NCI-H146 treated with DMSO at 0.1 percent for 48 hours (cell line): ENCODE data around the gene UGT1A5.
"Not testable (repeated sequence)": the region's sequence is repeated elsewhere in the genome, so short reads cannot be mapped to it uniquely, and the experiment has no call there.

Experiments used
- DNase-seq: peaks from one replicate; lab custom pipeline; 2025; ENCODE audit not compliant: unreplicated experiment; lab: John Stamatoyannopoulos, UW

The UGT1A5 gene

DNA sequence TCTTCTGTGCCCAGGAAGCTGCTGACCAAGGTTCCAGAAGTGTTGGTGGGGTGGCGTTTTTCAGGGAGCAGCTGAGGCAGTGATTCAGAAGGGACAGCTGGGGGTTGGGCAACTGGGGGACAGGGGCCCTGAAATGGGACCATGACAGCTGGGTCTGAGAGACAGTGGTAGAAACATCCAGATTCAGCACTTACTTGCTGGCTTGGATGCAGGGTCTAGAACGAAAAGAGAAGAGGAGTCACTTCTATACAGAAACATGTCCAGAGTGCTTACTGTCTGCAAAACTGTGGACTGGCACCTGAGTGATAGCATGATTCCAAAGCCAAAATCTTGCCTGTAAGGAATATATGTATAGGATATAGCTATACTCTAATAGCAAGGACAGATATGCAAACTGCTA lies 33.1 kb downstream of the UGT1A5 start:
- not testable (repeated sequence) for DNase-seq

DNA sequence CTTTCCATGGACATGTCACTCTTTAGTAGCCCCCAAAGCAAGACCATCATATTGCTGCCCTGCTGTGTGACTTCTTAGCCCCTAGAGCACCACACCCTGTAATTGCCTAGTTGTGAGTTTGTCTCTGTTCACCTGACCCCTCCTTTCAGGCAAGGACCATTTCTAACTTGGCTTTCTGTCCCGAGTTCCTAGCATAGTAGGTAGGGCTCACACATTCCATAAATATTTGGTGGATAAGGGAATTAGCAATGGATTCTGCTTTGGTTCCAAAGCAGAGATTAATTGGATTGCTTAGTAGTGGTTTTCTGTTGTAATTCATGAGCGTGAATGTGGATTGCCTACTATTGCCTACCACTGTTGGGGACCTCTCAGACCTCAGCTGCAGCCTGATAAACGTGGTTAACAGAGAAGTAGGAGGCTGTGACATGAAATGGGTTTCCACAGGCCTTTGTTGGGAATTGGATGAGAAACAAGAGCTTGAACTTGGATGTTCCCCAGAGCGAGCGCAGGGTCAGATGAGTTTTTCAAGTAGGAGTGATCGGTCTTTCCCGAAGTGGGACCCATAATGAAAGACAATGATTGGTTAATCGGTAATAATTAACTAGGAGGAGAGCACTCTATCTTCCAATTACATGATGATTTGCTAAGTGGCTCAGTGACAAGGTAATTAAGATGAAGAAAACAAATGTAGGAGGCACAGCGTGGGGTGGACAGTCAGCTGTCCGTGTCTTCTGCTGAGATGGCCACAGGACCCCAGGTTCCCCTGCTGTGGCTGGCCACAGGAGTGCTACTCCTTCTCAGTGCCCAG lies 34.0 kb downstream of the UGT1A5 start:
- DNase-seq, result no peak

- DNase-seq, result no peak
Observed at GRCh38 chr2:233747283-233747544, 34.5 kb downstream of the UGT1A5 start.

- not testable (repeated sequence) for DNase-seq
Observed at GRCh38 chr2:233750689-233751088, 38.0 kb downstream of the UGT1A5 start.

GRCh38 chr2:233751212-233752009 lies 38.7 kb downstream of the UGT1A5 start:
- DNase-seq, result not testable (repeated sequence)

DNA sequence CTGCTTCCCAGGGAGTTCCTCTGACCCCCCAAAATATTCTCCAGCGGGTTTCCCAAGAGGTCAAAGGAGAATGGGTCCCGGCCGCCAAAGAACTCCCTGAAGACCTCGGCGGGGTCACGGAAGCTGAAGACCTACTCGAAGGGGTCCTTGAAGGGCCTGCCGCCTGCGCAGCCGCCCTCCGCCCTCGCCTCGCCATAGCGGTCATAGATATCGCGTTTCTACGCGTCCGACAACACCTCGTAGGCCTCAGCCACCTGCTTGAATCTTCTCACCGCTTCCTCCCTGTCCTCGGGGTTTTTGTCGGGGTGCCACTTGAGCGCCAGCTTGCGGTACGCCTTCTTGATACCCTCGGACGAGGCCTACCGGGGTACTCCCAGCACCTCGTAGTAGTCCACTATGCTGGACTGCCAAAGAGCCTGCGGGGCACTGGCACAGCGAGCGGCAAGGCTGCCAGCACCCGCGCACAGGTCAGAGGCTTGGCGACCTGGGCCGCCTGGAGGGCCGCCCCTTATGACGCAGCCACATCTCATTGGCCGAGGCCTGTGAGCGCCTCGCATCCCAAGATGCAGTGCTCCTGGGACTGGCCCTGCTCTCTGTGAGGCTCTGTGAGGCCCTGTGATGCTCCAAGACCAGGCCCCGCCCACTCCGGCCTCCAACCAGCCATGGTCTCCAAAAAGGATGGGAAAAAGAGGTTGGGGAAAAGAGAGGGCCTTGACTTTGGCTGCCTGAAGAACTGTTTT lies 42.3 kb downstream of the UGT1A5 start:
- no peak for DNase-seq

GRCh38 chr2:233756429-233757081 lies 43.8 kb downstream of the UGT1A5 start:
- no peak for DNase-seq

GRCh38 chr2:233758141-233758540 lies 45.4 kb downstream of the UGT1A5 start:
- DNase-seq, result no peak

DNA sequence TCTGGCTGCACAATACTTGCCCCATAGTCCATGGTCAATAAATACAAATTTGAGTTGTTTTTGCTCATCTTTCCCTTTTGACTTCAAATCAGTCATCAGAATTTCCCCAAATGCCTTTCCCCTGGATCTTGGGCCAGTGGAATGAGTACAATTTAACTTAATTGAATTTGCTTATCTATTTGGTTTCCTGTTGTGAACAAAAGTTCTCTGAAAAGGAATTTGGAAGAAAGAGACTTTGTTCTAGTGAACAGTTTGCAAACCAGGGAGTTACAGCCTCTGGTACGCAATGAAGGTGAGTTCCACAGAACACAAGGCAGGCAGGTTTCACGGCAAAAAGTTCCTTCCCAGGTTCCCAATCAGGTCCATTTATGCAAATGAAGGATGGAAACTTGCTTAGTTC lies 46.1 kb downstream of the UGT1A5 start:
- no peak for DNase-seq

- no peak for DNase-seq
Observed at GRCh38 chr2:233760043-233760442, 47.3 kb downstream of the UGT1A5 start, which contains the start of gene UGT1A1. UGT1A1 (plus strand) TSS chr2:233760270; CDS start chr2:233760288, 18 bp downstream.

DNA sequence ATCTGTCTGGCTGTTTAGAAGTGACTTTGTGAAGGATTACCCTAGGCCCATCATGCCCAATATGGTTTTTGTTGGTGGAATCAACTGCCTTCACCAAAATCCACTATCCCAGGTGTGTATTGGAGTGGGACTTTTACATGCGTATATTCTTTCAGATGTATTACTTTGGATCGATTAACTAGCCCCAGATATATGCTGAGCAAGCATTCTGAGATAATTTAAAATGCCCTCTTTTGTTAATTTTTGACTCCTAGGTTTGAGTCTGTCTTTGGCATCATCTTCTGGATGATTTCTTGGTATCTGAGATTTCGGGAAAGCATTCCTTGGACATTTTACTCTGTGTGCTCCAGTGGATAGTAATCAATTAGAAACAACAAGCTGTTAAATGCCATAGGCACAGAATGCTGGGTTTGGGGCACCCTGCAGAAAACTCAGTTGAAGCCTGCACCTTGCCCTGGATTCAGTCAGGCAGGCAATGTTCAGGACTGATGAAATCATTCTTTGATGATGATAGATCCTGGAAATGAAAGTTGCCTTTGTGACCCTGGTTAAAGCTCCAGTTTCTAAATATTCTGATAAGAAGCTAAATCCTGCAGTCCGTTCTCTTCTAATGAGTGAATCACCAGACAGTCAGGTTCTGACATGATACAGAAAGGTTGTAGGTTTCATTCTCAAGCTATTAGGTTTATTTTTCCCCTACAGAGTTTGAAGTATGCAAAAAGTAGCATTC lies 48.5 kb downstream of the UGT1A5 start:
- DNase-seq, result no peak

DNA sequence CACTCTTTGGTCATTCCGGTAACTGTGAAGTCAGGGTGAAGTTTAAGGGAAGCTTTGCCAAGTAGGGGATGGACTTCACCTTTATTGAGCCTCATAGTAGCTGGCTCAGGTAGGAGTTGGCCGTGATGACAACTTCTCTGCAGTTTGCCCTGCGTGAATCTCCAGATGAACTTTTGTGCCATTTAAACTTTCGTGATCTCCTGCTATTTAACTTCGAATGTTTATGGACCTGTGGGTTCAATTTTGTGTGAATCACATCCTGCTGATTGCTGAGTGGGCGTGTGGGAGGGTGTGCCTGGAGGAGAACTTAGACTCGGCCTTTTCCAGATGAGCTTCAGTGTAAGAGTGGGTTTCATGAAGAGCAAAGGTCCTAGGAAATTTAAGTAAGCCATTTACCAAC lies 51.6 kb downstream of the UGT1A5 start:
- DNase-seq, result no peak

GRCh38 chr2:233764761-233765160 lies 52.1 kb downstream of the UGT1A5 start:
- no peak for DNase-seq

DNA sequence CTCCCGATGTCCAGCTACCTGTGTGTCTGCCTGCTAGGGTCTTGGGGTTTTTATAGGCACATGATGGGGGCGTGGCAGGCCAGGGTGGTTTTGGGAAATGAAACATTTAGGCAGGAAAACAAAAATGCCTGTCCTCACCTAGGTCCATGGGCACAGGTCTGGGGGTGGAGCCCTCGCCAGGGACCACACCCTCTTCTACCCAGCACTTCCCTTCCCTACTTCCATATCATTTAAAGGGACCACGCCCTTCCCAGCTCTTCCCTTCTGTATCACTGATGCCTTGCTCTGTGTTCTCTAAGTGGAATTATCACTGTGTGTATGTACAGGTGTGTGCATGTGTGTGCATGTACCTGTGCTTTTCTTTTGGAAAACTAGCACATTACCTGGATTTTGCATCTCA lies 53.7 kb downstream of the UGT1A5 start:
- no peak for DNase-seq

DNA sequence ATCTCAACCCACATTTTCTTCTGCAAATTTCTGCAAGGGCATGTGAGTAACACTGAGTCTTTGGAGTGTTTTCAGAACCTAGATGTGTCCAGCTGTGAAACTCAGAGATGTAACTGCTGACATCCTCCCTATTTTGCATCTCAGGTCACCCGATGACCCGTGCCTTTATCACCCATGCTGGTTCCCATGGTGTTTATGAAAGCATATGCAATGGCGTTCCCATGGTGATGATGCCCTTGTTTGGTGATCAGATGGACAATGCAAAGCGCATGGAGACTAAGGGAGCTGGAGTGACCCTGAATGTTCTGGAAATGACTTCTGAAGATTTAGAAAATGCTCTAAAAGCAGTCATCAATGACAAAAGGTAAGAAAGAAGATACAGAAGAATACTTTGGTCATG lies 55.4 kb downstream of the UGT1A5 start:
- DNase-seq, result no peak

- no peak for DNase-seq
Observed at GRCh38 chr2:233769260-233769659, 56.6 kb downstream of the UGT1A5 start.

DNA sequence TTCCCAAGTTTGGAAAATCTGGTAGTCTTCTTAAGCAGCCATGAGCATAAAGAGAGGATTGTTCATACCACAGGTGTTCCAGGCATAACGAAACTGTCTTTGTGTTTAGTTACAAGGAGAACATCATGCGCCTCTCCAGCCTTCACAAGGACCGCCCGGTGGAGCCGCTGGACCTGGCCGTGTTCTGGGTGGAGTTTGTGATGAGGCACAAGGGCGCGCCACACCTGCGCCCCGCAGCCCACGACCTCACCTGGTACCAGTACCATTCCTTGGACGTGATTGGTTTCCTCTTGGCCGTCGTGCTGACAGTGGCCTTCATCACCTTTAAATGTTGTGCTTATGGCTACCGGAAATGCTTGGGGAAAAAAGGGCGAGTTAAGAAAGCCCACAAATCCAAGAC lies 59.4 kb downstream of the UGT1A5 start:
- no peak for DNase-seq

DNA sequence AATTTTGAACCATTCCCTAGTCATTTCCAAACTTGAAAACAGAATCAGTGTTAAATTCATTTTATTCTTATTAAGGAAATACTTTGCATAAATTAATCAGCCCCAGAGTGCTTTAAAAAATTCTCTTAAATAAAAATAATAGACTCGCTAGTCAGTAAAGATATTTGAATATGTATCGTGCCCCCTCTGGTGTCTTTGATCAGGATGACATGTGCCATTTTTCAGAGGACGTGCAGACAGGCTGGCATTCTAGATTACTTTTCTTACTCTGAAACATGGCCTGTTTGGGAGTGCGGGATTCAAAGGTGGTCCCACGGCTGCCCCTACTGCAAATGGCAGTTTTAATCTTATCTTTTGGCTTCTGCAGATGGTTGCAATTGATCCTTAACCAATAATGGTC lies 59.9 kb downstream of the UGT1A5 start:
- DNase-seq, result no peak

GRCh38 chr2:233773854-233774253 lies 61.1 kb downstream of the UGT1A5 start:
- DNase-seq, result no peak

GRCh38 chr2:233775414-233775813 lies 62.7 kb downstream of the UGT1A5 start:
- DNase-seq, result no peak

DNA sequence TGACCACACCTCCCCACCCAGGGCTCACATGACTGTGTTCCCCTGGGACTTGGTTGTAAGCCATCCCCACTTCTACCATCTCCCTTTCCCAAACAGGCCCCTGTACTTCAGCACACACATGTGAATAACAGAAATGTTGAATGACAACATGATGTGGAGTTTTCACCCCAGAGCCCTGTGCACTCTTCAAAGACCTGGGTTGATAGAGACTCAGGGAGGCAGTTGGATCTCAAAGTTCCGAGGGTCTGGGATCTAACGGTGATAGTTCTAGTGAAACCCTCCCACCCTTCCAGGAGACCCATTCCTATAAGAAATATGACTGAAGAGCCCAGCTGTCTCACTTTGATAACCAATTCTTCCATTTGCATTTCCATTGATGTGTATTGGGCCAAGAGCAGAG lies 65.3 kb downstream of the UGT1A5 start, which contains the start of gene MROH2A:
TSS of gene MROH2A (plus strand) at position 301 of the 400 bp plus-strand sequence. CDS start 1,029 bp downstream, outside the sequence.
- no peak for DNase-seq
